OCI-LY3 (cell line): ENCODE results near the gene UBXN10.

Source experiments
- H2AFZ ChIP-seq: fragments of 200-600, 300-600 bp; shearing (Covaris generic); 2 replicates; pipeline ENCODE4 v1.6.0; 2014; ENCODE audit warnings: antibody characterized with exemption, low read depth, low read length
- H3K27ac ChIP-seq: fragments of 200-600, 300-600 bp; sonication (generic); 2 replicates; pipeline ENCODE4 v1.5.1; 2014; ENCODE audit warnings: mild to moderate bottlenecking, low read length, moderate library complexity, mixed read lengths
- H3K27me3 ChIP-seq: fragments of 200-600, 300-600 bp; sonication (generic); 2 replicates; pipeline ENCODE4 v1.6.1; 2014; ENCODE audit warnings: low read depth, low read length, mixed read lengths
- H3K36me3 ChIP-seq: fragments of 200-600, 300-600 bp; sonication (generic); replicated peaks from 2 replicates; pipeline ENCODE3; 2014; ENCODE audit warnings: low read depth, low read length, mixed read lengths
- H3K4me1 ChIP-seq: fragments of 300-600, 200-600 bp; sonication (generic); 2 replicates; pipeline ENCODE4 v1.6.1; 2014; ENCODE audit warnings: low read length, mixed read lengths
- H3K4me2 ChIP-seq: fragments of 200-600, 300-600 bp; sonication (generic); 2 replicates; pipeline ENCODE4 v1.6.1; 2014; ENCODE audit warnings: low read length, mixed read lengths
- H3K4me3 ChIP-seq: fragments of 300-600, 200-600 bp; sonication (generic); 2 replicates; pipeline ENCODE4 v1.5.1; 2014; ENCODE audit warnings: antibody characterized with exemption, mild to moderate bottlenecking, low read length, moderate library complexity
- H3K79me2 ChIP-seq: fragments of 300-600, 200-600 bp; shearing (Covaris generic); 2 replicates; pipeline ENCODE4 v1.6.1; 2014; ENCODE audit warnings: mild to moderate bottlenecking, low read length, mixed read lengths
- H3K9ac ChIP-seq: fragments of 300-600, 200-600 bp; shearing (Covaris generic); 2 replicates; pipeline ENCODE4 v1.6.0; 2014; ENCODE audit warnings: mild to moderate bottlenecking, low read length, moderate library complexity
- H3K9me3 ChIP-seq: fragments of 200-600, 300-600 bp; shearing (Covaris generic); 2 replicates; pipeline ENCODE4 v1.6.1; 2014; ENCODE audit warnings: low read length, mixed read lengths; ENCODE audit not compliant: insufficient read depth
- H4K20me1 ChIP-seq: fragments of 200-600, 300-600 bp; sonication (generic); 2 replicates; pipeline ENCODE4 v1.6.1; 2016; ENCODE audit warnings: low read length, mixed read lengths; ENCODE audit not compliant: insufficient read depth
- EZH2phosphoT487 ChIP-seq: fragments of 200-600 bp; shearing (Covaris generic); IDR thresholded peaks from 2 replicates; pipeline ENCODE4 v1.6.1; 2018; ENCODE audit warnings: antibody characterized with exemption, mixed run types, low read depth
- TF ChIP-seq, protein P1 (sequence below): fragments of 200-600, 300-600 bp; sonication (generic); IDR thresholded peaks from 2 replicates; pipeline ENCODE4 v1.5.1; 2014; ENCODE audit warnings: antibody characterized with exemption, low read length, low read depth

Gene UBXN10

DNA sequence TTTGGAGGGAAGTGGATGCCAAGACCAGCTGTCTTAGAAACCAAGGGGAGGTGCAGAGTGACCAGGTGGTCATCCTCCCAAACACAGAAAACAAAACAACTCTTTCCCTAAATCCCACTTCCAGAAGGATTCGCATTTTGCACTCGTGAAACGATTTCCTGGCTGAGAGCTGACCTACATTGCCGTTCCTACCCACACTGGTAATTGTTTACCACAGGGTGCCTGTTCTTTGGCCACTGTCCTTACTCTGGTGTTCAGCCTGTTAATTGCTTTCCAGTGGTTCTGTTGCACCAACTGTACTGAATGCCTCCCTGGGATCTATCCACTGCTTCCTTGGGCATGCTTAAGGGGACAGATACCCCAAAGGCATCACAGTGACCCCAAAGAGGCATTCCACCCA, 23.6 kb downstream of the UBXN10 start:
- TF ChIP-seq, protein P1, sequence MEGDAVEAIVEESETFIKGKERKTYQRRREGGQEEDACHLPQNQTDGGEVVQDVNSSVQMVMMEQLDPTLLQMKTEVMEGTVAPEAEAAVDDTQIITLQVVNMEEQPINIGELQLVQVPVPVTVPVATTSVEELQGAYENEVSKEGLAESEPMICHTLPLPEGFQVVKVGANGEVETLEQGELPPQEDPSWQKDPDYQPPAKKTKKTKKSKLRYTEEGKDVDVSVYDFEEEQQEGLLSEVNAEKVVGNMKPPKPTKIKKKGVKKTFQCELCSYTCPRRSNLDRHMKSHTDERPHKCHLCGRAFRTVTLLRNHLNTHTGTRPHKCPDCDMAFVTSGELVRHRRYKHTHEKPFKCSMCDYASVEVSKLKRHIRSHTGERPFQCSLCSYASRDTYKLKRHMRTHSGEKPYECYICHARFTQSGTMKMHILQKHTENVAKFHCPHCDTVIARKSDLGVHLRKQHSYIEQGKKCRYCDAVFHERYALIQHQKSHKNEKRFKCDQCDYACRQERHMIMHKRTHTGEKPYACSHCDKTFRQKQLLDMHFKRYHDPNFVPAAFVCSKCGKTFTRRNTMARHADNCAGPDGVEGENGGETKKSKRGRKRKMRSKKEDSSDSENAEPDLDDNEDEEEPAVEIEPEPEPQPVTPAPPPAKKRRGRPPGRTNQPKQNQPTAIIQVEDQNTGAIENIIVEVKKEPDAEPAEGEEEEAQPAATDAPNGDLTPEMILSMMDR = no peak
- no peak for TF ChIP-seq EZH2phosphoT487
- no peaks in the 10 kb centered on the region for H3K36me3 ChIP-seq
- H4K20me1 ChIP-seq = no peaks in the 10 kb centered on the region
- H3K9me3 ChIP-seq = no peaks in the 10 kb centered on the region
- no peak overlapping the region for H3K4me3 ChIP-seq
- no peaks in the 10 kb centered on the region for H3K79me2 ChIP-seq
- peaks cover 23% of the 10 kb centered on the region; the same call in 1 of the 2 replicates for H3K27me3 ChIP-seq
- no peak overlapping the region for H3K9ac ChIP-seq
- no peak overlapping the region for H3K4me2 ChIP-seq
- H2AFZ ChIP-seq = no peak overlapping the region
- no peak overlapping the region for H3K27ac ChIP-seq
- peaks cover 37% of the 10 kb centered on the region for H3K4me1 ChIP-seq

DNA sequence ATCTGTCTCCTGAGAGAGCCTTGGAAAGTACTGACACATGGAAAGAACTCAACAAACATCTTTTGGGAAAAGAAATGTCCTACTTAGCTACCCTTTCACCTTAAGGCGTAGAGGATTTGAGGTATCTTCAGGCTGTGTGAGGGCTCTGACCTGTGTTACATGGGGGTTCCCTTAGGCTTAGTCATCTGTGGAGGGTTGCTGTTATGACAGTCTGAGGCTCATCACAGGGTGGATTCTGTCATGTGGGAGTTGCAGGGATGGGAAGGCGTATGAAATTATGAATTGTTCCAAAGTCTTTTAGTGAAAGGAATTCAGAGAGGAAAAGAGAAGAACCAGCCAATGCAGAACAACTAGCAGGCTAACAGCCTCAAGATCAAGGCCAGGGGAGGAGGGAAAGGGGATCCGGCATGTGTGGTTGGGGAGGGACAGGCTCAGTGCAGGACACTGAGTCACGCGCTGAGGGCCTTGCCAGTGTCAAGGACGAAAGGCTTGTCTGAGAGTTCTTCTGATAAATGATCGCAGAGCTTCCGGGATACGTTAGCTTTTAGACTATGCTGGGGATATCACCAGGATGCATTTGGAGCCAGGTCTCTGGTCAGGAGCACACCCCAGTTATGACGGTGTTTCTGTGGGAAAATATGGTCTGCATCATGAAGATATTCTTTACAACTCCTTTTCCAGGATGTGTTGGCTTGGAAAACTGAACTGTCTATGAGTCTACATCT, 25.0 kb downstream of the UBXN10 start:
- Histone ChIP-seq H3K9me3 (no peaks in the 10 kb centered on the region), H3K36me3 (no peaks in the 10 kb centered on the region), H3K4me2 (no peak overlapping the region), H4K20me1 (no peaks in the 10 kb centered on the region), H2AFZ (no peak overlapping the region), H3K27ac (no peak overlapping the region), H3K27me3 (peaks cover 35% of the 10 kb centered on the region), H3K4me1 (peaks cover 37% of the 10 kb centered on the region), H3K79me2 (no peaks in the 10 kb centered on the region), H3K4me3 (no peak overlapping the region), H3K9ac (no peak overlapping the region)
- TF ChIP-seq EZH2phosphoT487 = no peak
- TF ChIP-seq, protein P1 = no peak

DNA sequence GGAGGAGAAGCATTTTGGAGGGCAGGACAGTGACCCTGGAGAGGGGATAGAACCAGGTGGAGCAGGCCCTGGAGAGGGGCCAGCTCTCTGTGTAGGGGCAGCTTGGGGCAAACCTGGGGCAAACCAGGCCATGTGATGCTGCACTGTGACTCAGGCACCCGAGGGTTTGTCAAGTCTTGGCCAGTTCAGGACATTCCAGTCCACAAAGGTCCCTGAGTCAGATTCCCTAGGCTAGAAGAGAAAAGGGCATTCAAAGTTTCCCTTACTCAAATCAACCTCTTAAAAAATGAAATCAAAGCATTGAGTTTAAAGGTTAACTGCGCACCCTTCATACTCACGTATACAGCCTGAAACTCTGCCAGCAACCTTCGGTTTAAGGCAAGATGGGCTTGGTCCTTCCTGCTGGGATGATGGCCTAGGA, 25.6 kb downstream of the UBXN10 start:
- H3K27me3 ChIP-seq = peaks cover 41% of the 10 kb centered on the region
- no peak overlapping the region for H3K4me2 ChIP-seq
- H2AFZ ChIP-seq = no peak overlapping the region
- H3K79me2 ChIP-seq = no peaks in the 10 kb centered on the region
- no peaks in the 10 kb centered on the region for H3K9me3 ChIP-seq
- TF ChIP-seq EZH2phosphoT487 = no peak
- TF ChIP-seq, protein P1 = no peak
- H3K9ac ChIP-seq = no peak overlapping the region
- no peaks in the 10 kb centered on the region for H4K20me1 ChIP-seq
- no peak overlapping the region for H3K4me3 ChIP-seq
- H3K4me1 ChIP-seq = peaks cover 37% of the 10 kb centered on the region
- no peak overlapping the region for H3K27ac ChIP-seq
- no peaks in the 10 kb centered on the region for H3K36me3 ChIP-seq

- Histone ChIP-seq H3K4me2 (peak overlapping the region; percentile 82), H3K36me3 (no peaks in the 10 kb centered on the region), H4K20me1 (no peaks in the 10 kb centered on the region), H3K27ac (no peak overlapping the region), H3K27me3 (peaks cover 42% of the 10 kb centered on the region), H2AFZ (no peak overlapping the region), H3K79me2 (no peaks in the 10 kb centered on the region), H3K9me3 (no peaks in the 10 kb centered on the region), H3K4me3 (peak overlapping the region; percentile 72), H3K9ac (0 out of 2 replicates have a peak overlapping the region, but pooled peaks have one; percentile 28), H3K4me1 (peaks cover 32% of the 10 kb centered on the region)
- no peak for TF ChIP-seq EZH2phosphoT487
- TF ChIP-seq, protein P1 = no peak
Measured at GRCh38 chr1:20212085-20212684, 26.3 kb downstream of the UBXN10 start.
